ENCODE data around the gene SLX9. TPM values are rescaled to one million over a fixed set of nuclear protein-coding genes. Genes with fewer than 3 reads are reported as not detected.

The SLX9 gene
- total RNA-seq, 1 experiment from 2014 or later, result 80.1 TPM

- DNase-seq, result peak; percentile 49
- CTCF ChIA-PET, result interaction anchor here (0.7 to 1.2 kb wide), 3 partner anchors 86 to 523 kb away, joined by 3 to 12 read pairs (median 8); no protein-coding TSS in a partner anchor
- POLR2A ChIA-PET (ENCODE audit: unreplicated experiment), result interaction anchor here (0.6 to 1.0 kb wide), 2 partner anchors 58 to 153 kb away, joined by 17 to 25 read pairs; partner anchors contain the start of gene PTTG1IP
- Histone ChIP-seq H3K9me3 (ENCODE audit: low read length) (no peaks in the 10 kb centered on the region), H4K20me1 (ENCODE audit: low read length) (no peaks in the 10 kb centered on the region), H3K36me3 (ENCODE audit: low read depth, low read length) (peaks cover 4% of the 10 kb centered on the region; the same call in 1 of the 2 replicates), H3K4me2 (ENCODE audit: low read length) (peak overlapping the region; percentile 95), H3K4me1 (ENCODE audit: insufficient read depth, low read length) (peaks cover 64% of the 10 kb centered on the region), H3K27ac (ENCODE audit: low read length) (peak overlapping the region; percentile 74), H3K27me3 (ENCODE audit: low read length) (no peaks in the 10 kb centered on the region), H3F3A (ENCODE audit: low read length, unreplicated experiment) (peaks cover 8% of the 10 kb centered on the region), H3K79me2 (ENCODE audit: low read length) (peaks cover 52% of the 10 kb centered on the region), H2AFZ (ENCODE audit: low read length) (peak overlapping the region; percentile 60), H3K9me2 (replicated peaks; ENCODE audit: low read length) (no peaks in the 10 kb centered on the region), H3K9ac (ENCODE audit: low read length) (peak overlapping the region; percentile 73), H3K4me3 (ENCODE audit: low read length) (peak overlapping the region; percentile 77)
- no peak; the same call in 1 of the 2 replicates for ATAC-seq
- intact Hi-C loops (cut with micrococcal nuclease), result loop anchor here (2.0 kb wide), 2 partner anchors 15 to 39 kb away; no protein-coding TSS in a partner anchor
- BruUV-seq (replicated peaks), result TSS peak; percentile 65
- TF ChIP-seq CTCF (conservative IDR thresholded peaks at IDR 0.05; ENCODE audit: low read depth, low read length), result no peak
- TF ChIP-seq EZH2phosphoT487 (IDR thresholded peaks at IDR 0.05; ENCODE audit: borderline replicate concordance, low read length), result no peak
- TF ChIP-seq EZH2 (IDR thresholded peaks at IDR 0.05; ENCODE audit: low read length, unreplicated experiment), result no peak
Observed at GRCh38 chr21:44931501-44932407, 8.1 kb upstream of the SLX9 start.

GRCh38 chr21:44932408-44933181 is 7.2 kb upstream of the SLX9 start:
- intact Hi-C loops (cut with micrococcal nuclease), result no loop called here
- Histone ChIP-seq H3K4me2 (ENCODE audit: low read length) (peak overlapping the region; percentile 95), H3K27me3 (ENCODE audit: low read length) (no peaks in the 10 kb centered on the region), H2AFZ (ENCODE audit: low read length) (peak overlapping the region; percentile 60), H3K4me3 (ENCODE audit: low read length) (peak overlapping the region; percentile 77), H3K36me3 (ENCODE audit: low read depth, low read length) (peaks cover 4% of the 10 kb centered on the region; the same call in 1 of the 2 replicates), H3K79me2 (ENCODE audit: low read length) (peaks cover 48% of the 10 kb centered on the region), H3K9me3 (ENCODE audit: low read length) (no peaks in the 10 kb centered on the region), H3K4me1 (ENCODE audit: insufficient read depth, low read length) (peaks cover 56% of the 10 kb centered on the region), H3F3A (ENCODE audit: low read length, unreplicated experiment) (peaks cover 8% of the 10 kb centered on the region), H3K27ac (ENCODE audit: low read length) (peak overlapping the region; percentile 74), H4K20me1 (ENCODE audit: low read length) (no peaks in the 10 kb centered on the region), H3K9me2 (replicated peaks; ENCODE audit: low read length) (no peaks in the 10 kb centered on the region), H3K9ac (ENCODE audit: low read length) (peak overlapping the region; percentile 73)
- no peak for TF ChIP-seq EZH2 (IDR thresholded peaks at IDR 0.05; ENCODE audit: low read length, unreplicated experiment)
- TF ChIP-seq EZH2phosphoT487 (IDR thresholded peaks at IDR 0.05; ENCODE audit: borderline replicate concordance, low read length), result no peak
- peak; percentile 57 for TF ChIP-seq CTCF (conservative IDR thresholded peaks at IDR 0.05; ENCODE audit: low read depth, low read length)
- ChIA-PET POLR2A (ENCODE audit: unreplicated experiment) (interaction anchor here (0.6 kb wide), 3 partner anchors 21 to 273 kb away, joined by 4 to 17 read pairs (median 8); no protein-coding TSS in a partner anchor), CTCF (interaction anchor here (0.7 to 1.2 kb wide), 3 partner anchors 86 to 522 kb away, joined by 3 to 12 read pairs (median 8); no protein-coding TSS in a partner anchor)
- DNase-seq (peak; percentile 56), ATAC-seq (peak; percentile 3; the same call in 1 of the 2 replicates)
- no TSS peak for BruUV-seq (replicated peaks)
